GM21360 (cell line): Measurements from ENCODE around the gene ERP27.

Source experiments
- ATAC-seq: cut with Tn5 transposase; IDR thresholded peaks from one replicate; pipeline ENCODE4 v1.9.1; 2021; ENCODE audit warnings: mild to moderate bottlenecking, moderate library complexity; ENCODE audit not compliant: unreplicated experiment

The ERP27 gene

GRCh38 chr12:14937014-14937413 is 1.3 kb downstream of the ERP27 start:
- ATAC-seq = no peak

DNA sequence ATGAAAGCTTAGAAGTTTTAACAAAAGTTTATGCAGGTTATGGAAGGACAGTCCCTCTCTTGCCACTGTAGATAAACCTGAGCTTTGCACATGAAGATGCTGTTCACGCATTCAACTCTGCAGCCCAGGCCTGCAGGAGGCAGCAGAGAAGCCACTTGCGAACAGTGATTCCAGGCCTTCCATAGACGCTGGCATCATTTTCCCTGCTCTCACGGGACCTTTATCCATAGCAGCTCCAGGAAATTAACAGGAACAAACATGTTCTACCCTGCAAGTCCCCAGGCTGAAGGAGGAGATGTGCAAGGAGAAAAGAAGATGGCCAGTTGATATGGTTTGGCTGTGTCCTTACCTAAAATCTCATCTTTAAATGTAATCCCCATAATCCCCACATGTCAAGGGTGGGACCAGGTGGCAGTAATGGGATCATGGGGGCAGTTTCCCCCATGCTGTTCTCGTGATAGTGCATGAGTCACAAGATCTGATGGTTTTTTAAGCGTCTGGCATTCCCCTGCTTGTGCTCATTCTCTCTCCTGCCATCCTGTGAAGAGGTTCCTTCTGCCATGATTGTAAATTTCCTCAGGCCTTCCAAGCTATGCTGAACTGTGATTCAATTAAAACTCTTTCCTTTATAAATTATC is 2.0 kb downstream of the ERP27 start:
- no peak for ATAC-seq

DNA sequence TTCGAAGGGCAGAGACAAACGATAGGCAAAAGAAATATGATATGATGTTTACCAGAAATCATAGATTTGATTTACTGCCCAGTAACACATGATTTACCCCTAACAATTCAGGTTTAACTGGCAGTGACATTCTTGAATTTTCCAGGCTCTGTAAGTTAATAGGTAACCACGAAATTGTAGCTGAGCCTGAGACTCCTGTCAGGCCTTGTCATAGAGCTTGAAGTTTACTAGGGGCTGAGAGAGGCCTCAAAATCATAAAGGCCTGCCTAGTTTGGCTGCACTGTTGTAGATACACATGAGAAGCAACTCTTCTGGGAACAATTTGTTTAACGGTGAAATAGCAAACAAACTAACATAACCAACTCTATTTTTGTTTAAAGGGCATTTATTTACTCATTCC is 3.3 kb downstream of the ERP27 start:
- no peak for ATAC-seq

GRCh38 chr12:14934511-14934910 is 3.8 kb downstream of the ERP27 start:
- ATAC-seq = no peak

DNA sequence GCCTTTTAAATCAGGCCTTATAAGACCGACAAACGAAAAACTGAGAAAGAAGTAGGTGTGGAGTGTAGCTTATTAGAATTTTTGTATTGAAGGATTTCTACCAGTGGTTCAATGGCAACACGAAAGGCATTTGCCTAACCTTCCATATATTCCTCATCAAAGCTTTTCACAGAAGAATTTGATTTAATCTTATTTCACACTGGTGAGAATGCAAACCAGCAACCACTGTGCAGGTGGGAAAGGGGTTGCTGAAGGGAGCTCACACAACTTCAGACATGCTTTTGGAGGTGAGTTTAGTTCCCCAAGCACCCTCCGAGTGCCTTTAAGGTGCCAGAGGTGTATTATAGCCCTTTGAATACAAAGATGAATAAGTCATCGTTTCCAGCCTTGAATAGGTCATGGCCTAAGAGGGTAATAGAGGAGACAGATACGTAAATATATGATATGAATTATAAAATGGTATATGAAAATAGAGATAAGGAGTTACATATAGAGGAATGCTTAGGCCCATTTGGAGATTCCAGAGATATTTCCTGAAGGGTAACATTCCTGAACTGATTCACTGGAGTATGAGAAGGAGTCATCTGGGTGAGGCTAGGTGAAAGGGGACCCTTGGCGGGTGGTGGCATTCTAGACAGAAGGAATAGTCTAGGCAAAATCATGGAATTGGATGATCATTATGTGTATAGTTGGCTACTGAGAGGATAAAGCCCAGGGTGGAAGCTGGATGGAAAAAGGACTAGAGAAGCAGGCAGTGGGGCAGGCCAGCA is 6.4 kb downstream of the ERP27 start:
- no peak for ATAC-seq

- ATAC-seq = no peak
Measured at GRCh38 chr12:14931359-14931758, 7.0 kb downstream of the ERP27 start.

DNA sequence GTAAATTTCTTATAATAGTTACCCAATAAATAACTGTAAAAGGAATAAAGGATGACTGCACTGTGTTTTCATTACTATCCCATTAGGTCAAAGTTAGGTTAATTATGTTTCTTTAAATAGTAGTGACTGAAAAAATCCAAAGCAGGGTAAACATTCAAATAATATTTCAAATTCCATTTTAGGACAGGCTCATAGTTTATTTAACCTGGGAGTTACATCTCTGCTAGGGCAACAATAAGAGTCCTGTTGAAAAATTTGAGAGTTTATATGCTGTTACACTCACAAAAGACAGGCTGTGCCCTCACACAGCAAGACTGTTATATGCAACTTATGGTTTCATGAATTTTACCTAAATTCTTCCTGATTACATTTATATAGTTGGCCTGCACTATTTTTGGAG is 8.0 kb downstream of the ERP27 start:
- no peak for ATAC-seq

DNA sequence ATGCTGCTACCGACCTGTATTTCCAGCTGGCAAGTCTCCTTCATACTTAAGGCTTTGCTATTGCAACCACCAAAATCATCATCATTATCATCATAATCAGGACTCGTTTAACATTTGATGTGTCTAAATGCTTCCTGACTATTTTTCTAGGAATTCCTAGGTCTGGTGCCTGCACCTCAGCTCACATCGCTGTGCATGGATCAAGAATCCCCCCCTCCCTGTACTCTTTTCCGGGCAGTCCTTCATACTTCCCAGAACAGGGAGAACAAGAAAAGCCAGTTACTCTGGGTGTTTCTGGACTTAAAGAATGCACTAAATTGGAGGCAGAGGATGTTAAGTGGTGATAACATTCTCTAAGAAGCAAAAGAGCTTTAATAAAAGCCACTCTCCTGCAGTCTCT is 9.4 kb downstream of the ERP27 start:
- ATAC-seq = no peak

DNA sequence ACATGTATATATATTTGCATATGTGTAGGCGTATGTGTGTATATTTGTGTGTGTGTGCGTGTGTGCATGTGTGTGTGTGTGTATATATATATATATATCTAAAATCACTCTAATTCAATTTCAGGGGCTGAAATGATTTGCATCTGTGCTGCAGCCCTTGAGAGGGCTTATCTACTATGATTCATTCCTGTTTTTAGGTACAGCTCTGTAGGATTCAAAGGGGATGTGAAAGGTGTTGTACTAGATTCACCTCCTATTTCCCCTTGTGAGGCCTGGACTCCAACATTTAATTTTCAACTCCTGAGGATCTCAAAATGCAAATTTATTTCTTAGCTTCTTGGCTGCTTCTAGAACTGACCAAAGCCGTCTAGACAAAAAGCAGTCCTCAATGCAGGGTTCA is 11.1 kb downstream of the ERP27 start:
- ATAC-seq = no peak

DNA sequence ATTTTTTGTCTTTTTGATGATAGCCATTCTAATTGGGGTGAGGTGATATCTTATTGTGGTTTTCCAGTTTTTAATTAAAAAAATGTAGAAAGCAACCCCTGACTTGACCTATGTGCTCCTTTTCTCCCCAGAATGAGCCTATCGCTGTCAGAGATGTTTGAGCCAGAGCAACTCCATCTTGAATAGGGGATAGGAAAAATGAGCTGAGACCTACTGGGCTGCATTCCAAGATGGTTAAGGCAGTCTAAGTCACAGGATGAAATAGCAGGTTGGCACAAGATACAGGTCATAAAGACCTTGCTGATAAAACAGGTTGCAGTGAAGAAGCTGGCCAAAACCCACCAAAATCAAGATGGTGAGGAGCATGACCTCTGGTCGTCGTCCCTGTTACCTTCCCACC is 13.8 kb downstream of the ERP27 start:
- no peak for ATAC-seq

DNA sequence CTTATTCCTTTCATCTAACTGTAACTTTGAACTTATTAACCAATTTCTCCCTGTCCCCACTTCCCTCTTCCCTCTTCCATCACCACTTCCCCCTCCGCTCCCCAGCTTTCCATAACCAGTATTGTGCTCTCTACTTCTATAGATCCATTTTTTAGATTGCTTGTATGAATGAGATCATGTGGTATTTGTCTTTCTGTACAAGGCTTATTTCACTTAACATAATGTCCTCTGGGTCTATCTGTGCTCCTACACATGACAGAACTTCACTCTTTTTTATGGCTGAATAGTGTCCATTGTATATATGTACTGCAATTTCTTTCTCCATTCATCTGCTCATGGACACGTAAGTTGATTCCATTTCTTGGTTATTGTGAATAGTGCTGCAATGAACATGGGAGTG is 14.4 kb downstream of the ERP27 start:
- ATAC-seq = no peak

GRCh38 chr12:14921218-14921617 is 17.1 kb downstream of the ERP27 start:
- no peak for ATAC-seq

- ATAC-seq = no peak
Measured at GRCh38 chr12:14920475-14921126, 17.7 kb downstream of the ERP27 start.

DNA sequence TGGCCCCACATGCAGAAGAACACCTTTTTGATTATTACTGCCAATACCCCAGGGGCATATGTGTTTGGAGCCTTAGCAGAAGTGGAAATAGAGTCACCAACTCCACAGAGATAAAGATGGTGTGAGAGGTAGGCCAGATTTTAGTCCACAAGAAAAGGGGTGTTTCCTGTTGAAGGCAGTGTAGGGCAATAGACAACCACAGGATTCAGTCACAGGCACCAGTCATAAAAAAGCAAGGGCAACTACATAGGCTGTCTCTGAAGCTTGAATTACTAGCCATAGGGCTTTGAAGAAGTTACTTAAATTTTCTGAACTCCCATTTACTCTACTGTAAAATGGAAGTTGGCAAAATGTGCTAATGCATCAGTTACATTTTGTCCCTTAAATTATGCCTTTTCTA is 18.9 kb downstream of the ERP27 start:
- ATAC-seq = no peak

DNA sequence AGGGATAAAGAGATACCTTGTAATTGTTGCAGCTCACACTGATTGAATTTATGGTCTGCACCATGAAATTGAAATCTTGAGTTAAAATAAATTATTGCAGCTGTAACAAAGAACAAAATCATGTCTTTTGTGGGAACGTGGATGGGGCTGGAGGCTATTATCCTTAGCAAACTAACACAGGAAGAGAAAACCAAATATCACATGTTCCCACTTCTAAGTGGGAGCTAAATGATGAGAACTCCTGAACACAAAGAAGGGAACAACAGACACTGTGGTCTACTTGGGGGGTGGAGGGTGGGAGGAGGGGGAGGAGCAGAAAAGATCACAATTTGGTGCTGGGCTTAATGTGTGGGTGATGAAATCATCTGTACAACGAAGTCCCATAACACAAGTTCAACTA is 22.6 kb downstream of the ERP27 start:
- ATAC-seq = no peak

DNA sequence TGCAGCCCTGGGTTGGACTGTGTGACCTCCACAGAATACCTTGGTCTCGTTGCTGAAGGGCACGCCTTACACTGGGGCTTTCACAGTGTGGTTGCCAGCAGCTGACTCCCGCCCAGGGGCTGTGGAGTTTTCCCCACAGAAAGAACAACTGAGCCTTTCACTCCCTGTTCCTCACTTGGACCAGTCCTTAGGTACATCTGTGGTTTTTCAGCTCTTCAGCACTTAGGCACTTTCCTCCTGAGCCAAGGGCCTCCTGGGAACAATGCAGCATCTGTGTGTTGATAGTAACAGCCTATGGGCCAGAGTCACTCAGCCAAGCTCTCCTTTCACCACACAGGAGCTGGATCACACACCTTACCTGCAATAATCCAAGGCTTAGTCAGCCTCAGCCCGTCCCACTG is 25.0 kb downstream of the ERP27 start:
- no peak for ATAC-seq

DNA sequence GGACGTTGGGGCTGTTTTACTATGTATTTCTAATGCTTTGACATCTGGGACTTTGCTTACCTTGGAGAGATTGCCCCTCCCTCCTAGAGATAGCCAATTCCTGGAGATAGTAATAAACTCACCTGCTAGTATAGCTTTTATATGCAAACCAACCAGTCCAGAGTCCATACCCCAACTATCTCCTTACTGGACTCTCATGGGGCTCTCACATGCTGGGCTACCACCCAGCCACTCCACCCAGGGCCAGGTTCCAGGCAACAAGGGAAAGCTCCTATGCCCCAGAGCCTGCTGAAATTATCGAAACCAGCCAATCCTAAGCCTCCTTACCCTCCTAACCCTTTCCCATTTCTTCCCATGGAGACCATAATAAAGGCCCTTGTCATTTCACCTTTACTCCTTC is 27.2 kb downstream of the ERP27 start:
- ATAC-seq = no peak

DNA sequence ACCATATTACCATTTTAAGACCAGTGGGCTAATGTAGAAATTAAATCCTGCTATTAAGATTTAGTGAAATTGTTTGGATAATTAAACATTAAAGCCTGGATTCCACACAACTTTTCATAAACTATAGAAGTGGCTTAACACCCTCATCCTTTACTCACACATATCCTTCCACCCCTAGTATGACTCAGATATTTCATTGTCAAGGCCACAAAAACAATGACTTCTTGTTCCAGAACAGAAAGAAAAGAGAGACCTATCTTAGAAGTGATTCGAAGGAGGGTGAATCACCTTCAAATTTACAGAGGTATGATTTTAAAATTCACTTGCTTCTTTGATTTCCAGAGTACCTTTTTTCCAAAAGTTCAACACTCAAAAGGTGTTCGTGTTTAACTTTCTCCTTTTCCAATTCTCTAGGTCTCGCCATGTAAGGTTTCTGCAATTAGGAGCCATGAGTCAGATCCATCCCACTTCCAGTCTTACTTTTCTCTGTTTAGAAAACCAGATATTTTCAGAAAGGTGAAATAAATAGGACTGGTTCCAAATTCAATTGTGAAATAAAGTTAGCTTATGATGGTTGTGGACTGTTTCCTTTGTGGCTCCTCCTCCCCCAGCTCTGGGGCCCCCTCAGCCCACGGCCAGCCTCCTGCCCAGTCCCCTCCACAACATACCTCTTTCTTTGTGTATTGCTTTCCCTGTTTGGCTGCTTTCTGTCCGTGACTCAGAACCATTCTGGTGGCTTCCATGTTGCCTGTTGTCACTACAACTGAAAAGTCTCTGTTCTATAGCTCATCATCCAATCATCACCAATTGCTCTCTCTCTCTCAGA is 28.0 kb downstream of the ERP27 start:
- ATAC-seq = no peak

DNA sequence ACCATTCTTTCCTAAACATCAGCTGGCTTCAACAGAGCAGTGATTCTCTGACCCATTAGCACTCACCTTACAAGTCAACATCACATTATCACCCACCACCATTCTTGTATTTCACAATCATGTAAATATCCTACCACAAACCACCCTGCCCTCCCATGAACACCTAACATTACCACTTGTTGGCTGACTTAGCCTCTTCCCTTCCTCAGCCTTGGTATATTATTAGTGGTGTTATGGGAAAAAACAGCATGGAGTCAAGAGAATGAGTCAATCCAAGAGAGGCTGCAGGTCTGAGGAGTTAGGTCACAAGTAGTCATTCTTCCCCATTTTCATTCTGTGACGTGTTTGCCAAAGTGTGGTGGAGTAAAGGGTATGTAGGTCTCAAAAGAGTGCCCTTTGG is 30.4 kb downstream of the ERP27 start:
- no peak for ATAC-seq

- ATAC-seq = no peak
Measured at GRCh38 chr12:14906114-14906513, 32.2 kb downstream of the ERP27 start.

- no peak for ATAC-seq
Measured at GRCh38 chr12:14905269-14906004, 32.9 kb downstream of the ERP27 start.
